Keratinocyte (primary cell): ENCODE data around the gene KRTAP4-9. TPM values are rescaled to one million over a fixed set of nuclear protein-coding genes. Genes with fewer than 3 reads are reported as not detected.

Source experiments
- DNase-seq: peaks from one replicate; pipeline ENCODE4 v3.0.0-alpha.2; 2011; ENCODE audit warnings: low read depth, missing footprints, low spot score
- FAIRE-seq: peaks from 2 replicates; lab custom pipeline; 2011; peaks lifted over from hg19 to GRCh38; lab: Jason Lieb, UNC
- H2AFZ ChIP-seq: 2 replicates; pipeline ENCODE4 v1.6.0; 2012; ENCODE audit warnings: low read length, control low read depth, inconsistent platforms; ENCODE audit not compliant: control insufficient read depth
- H3K27ac ChIP-seq: 2 replicates; pipeline ENCODE4 v1.5.1; 2011; ENCODE audit warnings: low read length; ENCODE audit not compliant: control insufficient read depth, insufficient read depth
- H3K27me3 ChIP-seq: 3 replicates; pipeline ENCODE4 v1.6.0; 2011; ENCODE audit warnings: low read length; ENCODE audit not compliant: control insufficient read depth, insufficient read depth; ENCODE audit errors: extremely low read depth
- H3K36me3 ChIP-seq, 2 experiments: 2 replicates in 1 of 2; 3 replicates in 1 of 2; pipeline ENCODE4 v1.5.1; 2011; ENCODE audit warnings: low read length in 2 of 2, mild to moderate bottlenecking in 1 of 2; ENCODE audit not compliant: control insufficient read depth in 2 of 2, insufficient read depth in 2 of 2; ENCODE audit errors: extremely low read depth in 1 of 2
- H3K4me1 ChIP-seq: 3 replicates; pipeline ENCODE4 v1.5.1; 2011; ENCODE audit warnings: low read length; ENCODE audit not compliant: control insufficient read depth, insufficient read depth; ENCODE audit errors: extremely low read depth
- H3K4me2 ChIP-seq: 3 replicates; pipeline ENCODE4 v1.6.0; 2011; ENCODE audit warnings: low read depth, low read length; ENCODE audit not compliant: control insufficient read depth, insufficient read depth; ENCODE audit errors: extremely low read depth
- H3K4me3 ChIP-seq, 3 experiments: fragments of 200-600 bp in 1 of 3; sonication (generic) in 1 of 3; 2 replicates in 2 of 3; 3 replicates in 1 of 3; pipeline ENCODE4 v1.5.1; 2011 to 2016; ENCODE audit warnings: low read length in 3 of 3, mild to moderate bottlenecking in 3 of 3, control low read depth in 2 of 3, inconsistent platforms in 1 of 3, low read depth in 1 of 3, mixed read lengths in 1 of 3, mixed run types in 1 of 3, moderate library complexity in 1 of 3; ENCODE audit not compliant: control insufficient read depth in 2 of 3, insufficient read depth in 2 of 3; ENCODE audit errors: extremely low read depth in 1 of 3
- H3K79me2 ChIP-seq: 2 replicates; pipeline ENCODE4 v1.6.0; 2012; ENCODE audit warnings: low read length; ENCODE audit not compliant: control insufficient read depth, insufficient read depth
- H3K9ac ChIP-seq: 3 replicates; pipeline ENCODE4 v1.6.0; 2011; ENCODE audit warnings: low read length; ENCODE audit not compliant: control insufficient read depth, insufficient read depth; ENCODE audit errors: extremely low read depth
- H3K9me1 ChIP-seq: 3 replicates; pipeline ENCODE4 v1.6.0; 2011; ENCODE audit warnings: low read length; ENCODE audit not compliant: control insufficient read depth, insufficient read depth; ENCODE audit errors: extremely low read depth
- H3K9me3 ChIP-seq: 2 replicates; pipeline ENCODE4 v1.5.1; 2012; ENCODE audit warnings: low read depth, low read length; ENCODE audit not compliant: control insufficient read depth
- H4K20me1 ChIP-seq: 3 replicates; pipeline ENCODE4 v1.6.0; 2011; ENCODE audit warnings: low read length; ENCODE audit not compliant: control insufficient read depth, insufficient read depth; ENCODE audit errors: extremely low read depth
- EZH2 ChIP-seq: IDR thresholded peaks from one replicate; pipeline ENCODE4 v1.6.1; 2012; ENCODE audit warnings: inconsistent platforms, mild to moderate bottlenecking, low read length, moderate library complexity
- dilution Hi-C: fragments of 300-500 bp; cut with MboI; formaldehyde crosslinking; loops from one replicate; pipeline ENCODE4 v1.7.0; 2020; ENCODE audit warnings: low sequenced_read_pairs; ENCODE audit not compliant: extremely low pct_ligation_motif_present
- polyA plus RNA-seq, 5 experiments: library from polyadenylated mRNA; depleted of rRNA in 3 of 5; stranded (reverse) in 3 of 5; stranded (forward) in 1 of 5; unstranded in 1 of 5; fragments of >200 nt; gene quantifications; 1 replicate in 1 of 5; 2 replicates in 3 of 5; 3 replicates in 1 of 5; pipeline versions ENCODE4 v1.2.1 to v1.2.3, GENCODE V29; 2011 to 2012; ENCODE audit warnings: missing spikeins in 2 of 5, low read depth in 1 of 5, low replicate concordance in 1 of 5
- TF ChIP-seq, protein P1 (sequence below), 3 experiments: IDR thresholded peaks in 1 of 3; conservative IDR thresholded peaks in 1 of 3; optimal IDR thresholded peaks in 1 of 3; 2 replicates in 2 of 3; 3 replicates in 1 of 3; pipeline versions ENCODE3 to v1.5.1; 2011; ENCODE audit warnings: low read length in 3 of 3, mild to moderate bottlenecking in 3 of 3, moderate library complexity in 2 of 3, control low read depth in 1 of 3, inconsistent platforms in 1 of 3; ENCODE audit not compliant: insufficient read depth in 2 of 3; ENCODE audit errors: extremely low read depth in 1 of 3

KRTAP4-9 gene
- polyA plus RNA-seq, 1 donor (not counting 4 experiments of a cell fraction or from before 2014, with no cell fraction given) = not detected

DNA sequence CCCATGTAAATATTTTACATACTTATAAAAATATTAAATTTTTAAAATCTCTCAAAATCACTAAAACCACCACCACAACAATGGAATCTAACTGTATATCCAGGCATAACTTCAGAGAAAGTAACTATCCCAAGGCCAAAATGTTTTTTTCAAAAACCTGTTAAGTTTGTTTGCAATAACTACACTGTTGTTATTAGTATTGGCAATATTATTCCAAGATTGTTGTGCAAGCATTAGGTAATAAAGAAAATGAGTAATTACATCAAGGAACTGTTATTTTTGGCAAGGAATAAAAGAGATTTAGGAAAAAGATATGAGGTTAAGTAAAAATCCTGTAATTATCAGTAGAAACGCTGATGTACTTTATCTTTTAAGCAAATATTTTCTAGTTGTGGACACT is 22.2 kb downstream of the KRTAP4-9 start:
- Histone ChIP-seq H2AFZ (no peak overlapping the region), H4K20me1 (no peaks in the 10 kb centered on the region), H3K4me2 (no peak overlapping the region), H3K79me2 (no peaks in the 10 kb centered on the region), H3K9me3 (no peaks in the 10 kb centered on the region), H3K9ac (no peak overlapping the region), H3K36me3 (no peaks in the 10 kb centered on the region), H3K4me3 (no peak overlapping the region), H3K4me1 (peaks cover 19% of the 10 kb centered on the region), H3K9me1 (no peaks in the 10 kb centered on the region), H3K27ac (no peak overlapping the region), H3K27me3 (no peaks in the 10 kb centered on the region)
- no peak for DNase-seq
- no peak for FAIRE-seq
- TF ChIP-seq, protein P1, sequence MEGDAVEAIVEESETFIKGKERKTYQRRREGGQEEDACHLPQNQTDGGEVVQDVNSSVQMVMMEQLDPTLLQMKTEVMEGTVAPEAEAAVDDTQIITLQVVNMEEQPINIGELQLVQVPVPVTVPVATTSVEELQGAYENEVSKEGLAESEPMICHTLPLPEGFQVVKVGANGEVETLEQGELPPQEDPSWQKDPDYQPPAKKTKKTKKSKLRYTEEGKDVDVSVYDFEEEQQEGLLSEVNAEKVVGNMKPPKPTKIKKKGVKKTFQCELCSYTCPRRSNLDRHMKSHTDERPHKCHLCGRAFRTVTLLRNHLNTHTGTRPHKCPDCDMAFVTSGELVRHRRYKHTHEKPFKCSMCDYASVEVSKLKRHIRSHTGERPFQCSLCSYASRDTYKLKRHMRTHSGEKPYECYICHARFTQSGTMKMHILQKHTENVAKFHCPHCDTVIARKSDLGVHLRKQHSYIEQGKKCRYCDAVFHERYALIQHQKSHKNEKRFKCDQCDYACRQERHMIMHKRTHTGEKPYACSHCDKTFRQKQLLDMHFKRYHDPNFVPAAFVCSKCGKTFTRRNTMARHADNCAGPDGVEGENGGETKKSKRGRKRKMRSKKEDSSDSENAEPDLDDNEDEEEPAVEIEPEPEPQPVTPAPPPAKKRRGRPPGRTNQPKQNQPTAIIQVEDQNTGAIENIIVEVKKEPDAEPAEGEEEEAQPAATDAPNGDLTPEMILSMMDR (optimal IDR thresholded peaks at IDR 0.05 in 1 of 3, IDR thresholded peaks at IDR 0.05 in 1 of 3, conservative IDR thresholded peaks at IDR 0.05 in 1 of 3; ENCODE audit: extremely low read depth in 1 of 3, insufficient read depth in 2 of 3, low read length in 3 of 3) = no peak
- TF ChIP-seq EZH2 = no peak
- dilution Hi-C loops = no loop called here

DNA sequence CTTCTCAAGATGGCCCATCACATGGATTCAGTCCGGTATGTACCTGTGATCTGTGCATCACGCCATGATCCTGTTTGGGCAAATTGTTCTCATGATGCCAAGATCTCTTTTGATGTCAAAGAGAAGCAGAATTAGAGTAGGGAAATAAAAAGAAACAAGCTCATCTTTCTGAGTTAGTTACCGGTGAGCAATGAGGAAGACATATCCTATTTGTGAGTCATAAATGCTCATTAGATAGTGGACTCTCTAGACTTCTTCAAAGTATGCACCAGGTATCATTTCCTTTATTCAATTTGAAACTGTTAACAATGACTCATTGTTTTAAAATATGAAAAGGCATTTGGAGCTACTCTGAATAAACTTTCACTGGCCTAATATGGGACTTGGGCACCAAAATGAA is 26.8 kb downstream of the KRTAP4-9 start:
- Histone ChIP-seq H3K9me3 (no peaks in the 10 kb centered on the region), H3K27ac (peak overlapping the region; percentile 74), H2AFZ (peak overlapping the region; percentile 72), H3K79me2 (no peaks in the 10 kb centered on the region), H3K9me1 (no peaks in the 10 kb centered on the region), H4K20me1 (no peaks in the 10 kb centered on the region), H3K4me1 (peaks cover 30% of the 10 kb centered on the region), H3K4me3 (no peak overlapping the region), H3K36me3 (no peaks in the 10 kb centered on the region), H3K9ac (no peak overlapping the region), H3K4me2 (peak overlapping the region; percentile 53), H3K27me3 (no peaks in the 10 kb centered on the region)
- FAIRE-seq (peak; percentile 98), DNase-seq (peak; percentile 48)
- dilution Hi-C loops = no loop called here
- TF ChIP-seq, protein P1 (optimal IDR thresholded peaks at IDR 0.05 in 1 of 3, IDR thresholded peaks at IDR 0.05 in 1 of 3, conservative IDR thresholded peaks at IDR 0.05 in 1 of 3; ENCODE audit: extremely low read depth in 1 of 3, insufficient read depth in 2 of 3, low read length in 3 of 3) = no peak
- no peak for TF ChIP-seq EZH2
